Left cardiac atrium (tissue), 4 donors: ENCODE results near the gene IL17RB. TPM values are rescaled to one million over a fixed set of nuclear protein-coding genes. Genes with fewer than 3 reads are reported as not detected.

Source experiments
- ATAC-seq, 2 donors: fragments of 200-7000 bp; cut with Tn5 transposase; one replicate each; pipeline ENCODE4 v1.9.1; 2020; ENCODE audit warnings: mild to moderate bottlenecking in 2 of 2, moderate library complexity in 2 of 2
- DNase-seq: peaks from one replicate; pipeline ENCODE4 v3.0.0-alpha.2; 2020
- intact Hi-C, 2 donors: fragments of 100-400 bp; cut with DNase I; formaldehyde crosslinking; loops; one replicate each; pipeline versions ENCODE4 v1.14.1 to v1.15.1; 2022 to 2023
- total RNA-seq, 2 donors: library from RNA; stranded (reverse); fragmentation: NEBNext Ultra II Directional; extraction: Animal tissue kit (Norgen Biotek cat#: 25700); gene quantifications; one replicate each; pipeline ENCODE4 v1.2.1, GENCODE V29; 2021
- donor health status: DM: no; HTN: yes; CAD: no.
- donor health status: DM: no; HTN: yes; CAD: no; lungs with severe emphysema.
- donor health status: DM: yes; HTN: yes; CAD: no.
- donor health status: Dilated cardiomyopathy.

The IL17RB gene
- total RNA-seq, 2 donors from 2014 or later: 1.6 to 2.6 TPM

- DNase-seq: no peak
- ATAC-seq: no peak
- intact Hi-C loops: no loop called here
These were observed 41.9 kb downstream of the IL17RB start for GRCh38 chr3:53888232-53888631.

GRCh38 chr3:53890726-53891475 lies 44.5 kb downstream of the IL17RB start:
- intact Hi-C loops: no loop called here
- peak in 1 of 2 donors; percentile 29 for ATAC-seq
- DNase-seq: no peak

DNA sequence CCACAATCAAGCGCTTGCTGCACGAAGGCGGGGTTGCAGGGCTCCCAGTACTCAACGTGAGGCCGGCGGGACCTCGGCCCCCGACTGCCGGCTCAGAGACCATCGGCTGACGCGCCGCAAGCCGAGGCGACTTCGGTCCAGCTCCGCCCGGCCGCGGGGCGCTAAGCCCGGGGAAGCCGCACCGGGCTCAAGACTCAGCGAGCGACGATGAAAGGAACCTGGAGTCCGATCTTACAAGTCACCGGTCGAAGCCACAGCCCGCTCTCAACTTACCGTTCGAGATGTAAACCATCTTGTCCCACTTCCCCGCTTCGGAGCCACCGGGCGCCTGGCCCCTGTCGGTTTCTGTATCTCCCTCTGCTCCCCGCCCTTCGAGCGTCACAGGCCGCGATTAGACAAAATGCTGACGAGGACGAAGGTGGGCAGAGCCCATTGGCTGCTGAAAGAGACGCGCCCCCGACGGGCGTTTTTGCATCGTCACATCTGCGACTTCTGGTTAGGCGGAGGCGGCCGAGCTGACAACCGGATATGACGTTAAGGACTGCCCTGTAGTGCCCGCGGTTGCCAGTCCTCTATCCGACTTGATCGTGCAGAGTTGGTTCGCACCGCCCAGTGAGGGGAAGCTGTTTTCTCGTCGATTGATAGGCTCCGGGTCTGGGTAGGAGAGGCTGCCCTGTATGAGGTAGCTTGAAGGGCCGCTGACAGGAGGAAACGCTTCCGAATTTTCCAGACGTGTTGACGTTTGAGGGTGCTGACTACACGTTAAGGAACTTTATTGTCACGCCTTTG lies 45.3 kb downstream of the IL17RB start, which contains the start of gene SELENOK:
SELENOK (minus strand) TSS at position 363 of the 789 bp plus-strand sequence.
- ATAC-seq (peak; percentile 98), DNase-seq (peak; percentile 99)
- intact Hi-C loops: no loop called here

- intact Hi-C loops: no loop called here
- ATAC-seq (no peak), DNase-seq (no peak)
These were observed 45.9 kb downstream of the IL17RB start for GRCh38 chr3:53892286-53892637.

GRCh38 chr3:53899750-53900149 lies 53.4 kb downstream of the IL17RB start:
- DNase-seq (no peak), ATAC-seq (no peak)
- intact Hi-C loops: no loop called here

GRCh38 chr3:53900666-53901331 lies 54.4 kb downstream of the IL17RB start:
- ATAC-seq: no peak
- intact Hi-C loops: no loop called here
- DNase-seq: no peak

DNA sequence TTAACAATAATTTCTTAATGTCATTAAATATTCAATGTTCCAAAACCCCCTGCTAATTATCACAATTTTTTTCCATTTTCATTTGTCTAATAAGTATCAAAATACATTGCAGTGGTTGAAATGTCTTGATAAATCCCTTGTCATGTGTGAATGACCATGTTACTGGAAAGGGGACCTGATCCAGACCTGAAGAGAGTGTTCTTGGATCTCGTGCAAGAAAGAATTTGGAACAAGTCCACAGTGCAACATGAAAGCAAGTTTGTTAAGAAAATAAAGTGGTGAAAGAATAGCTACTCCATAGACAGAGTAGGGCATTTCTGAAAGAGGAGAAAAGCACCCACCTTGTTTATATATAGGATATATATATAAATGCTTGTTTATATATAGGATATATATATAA lies 55.7 kb downstream of the IL17RB start:
- no peak for DNase-seq
- intact Hi-C loops: no loop called here
- ATAC-seq: no peak

DNA sequence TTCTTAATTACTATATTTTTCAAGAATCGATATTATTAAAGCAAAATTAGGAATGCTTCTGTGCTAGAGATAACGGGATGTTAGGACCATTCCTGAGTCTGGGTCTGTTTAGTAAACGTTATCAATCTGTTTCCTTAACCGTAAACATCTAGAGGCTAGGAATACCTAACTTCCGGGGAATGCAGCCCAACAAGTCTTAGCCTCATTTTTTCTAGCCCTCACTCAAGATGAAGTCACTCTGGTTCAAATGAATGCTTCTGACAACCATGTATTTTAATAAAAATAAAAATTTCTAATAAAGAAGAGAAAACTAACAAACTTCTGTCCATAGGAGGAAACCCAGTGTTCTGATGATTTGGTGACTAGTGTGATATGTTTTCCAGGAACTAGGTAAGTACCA lies 56.3 kb downstream of the IL17RB start:
- intact Hi-C loops: no loop called here
- DNase-seq (no peak), ATAC-seq (no peak)

DNA sequence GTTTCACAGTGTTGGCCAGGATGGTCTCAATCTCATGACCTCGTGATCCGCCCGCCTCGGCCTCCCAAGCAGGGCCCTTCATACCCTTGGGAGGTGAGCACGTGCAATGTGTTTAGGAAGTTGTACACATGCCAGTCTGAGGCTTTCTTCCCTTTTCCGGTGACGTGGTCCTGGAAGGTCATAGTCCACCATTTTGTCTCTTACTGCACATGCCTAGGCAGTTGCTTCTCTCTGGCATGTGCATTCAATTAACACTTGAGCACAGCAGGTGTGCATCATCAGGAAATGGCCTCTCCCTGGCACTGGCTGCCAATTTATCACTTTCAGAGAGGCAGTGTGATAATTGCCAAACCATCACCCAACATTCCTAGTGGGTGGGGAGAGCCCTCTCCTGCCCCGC lies 67.0 kb downstream of the IL17RB start:
- ATAC-seq (no peak), DNase-seq (no peak)
- intact Hi-C loops: no loop called here

Other genes starting within 250 kb of the IL17RB start
- 1 to 10 TPM; 5.0 to 6.6 TPM for gene CHDH, start 149 bp upstream of the IL17RB start, total RNA-seq
- 10 to 100 TPM; 28.4 to 30.8 TPM for gene ACTR8, start 35.6 kb downstream of the IL17RB start, total RNA-seq
- 10 to 100 TPM; 69.1 to 99.9 TPM for gene SELENOK, start 45.3 kb downstream of the IL17RB start, total RNA-seq